MG63 (cell line): ENCODE measurements around the gene CDC42EP1. TPM values are rescaled to one million over a fixed set of nuclear protein-coding genes. Genes with fewer than 3 reads are reported as not detected.
"Not testable (repeated sequence)": the region's sequence is repeated elsewhere in the genome, so short reads cannot be mapped to it uniquely, and the experiment has no call there.

Experiments used
- DNase-seq: peaks from one replicate; pipeline ENCODE4 v3.0.0-alpha.2; 2020
- H3K27me3 ChIP-seq: fragments of 250-450 bp; sonication (Bioruptor Pico); 2 replicates; pipeline ENCODE4 v1.5.1; 2020; ENCODE audit warnings: mild to moderate bottlenecking, moderate library complexity
- H3K36me3 ChIP-seq: fragments of 250-450 bp; sonication (Bioruptor Pico); 2 replicates; pipeline ENCODE4 v1.5.1; 2020; ENCODE audit warnings: mild to moderate bottlenecking, moderate library complexity
- H3K4me3 ChIP-seq: fragments of 250-450 bp; sonication (Bioruptor Pico); 2 replicates; pipeline ENCODE4 v1.5.1; 2020; ENCODE audit warnings: mild to moderate bottlenecking, moderate library complexity
- H3K9me3 ChIP-seq: fragments of 250-450 bp; sonication (Bioruptor Pico); 2 replicates; pipeline ENCODE4 v1.5.1; 2020; ENCODE audit warnings: mild to moderate bottlenecking, moderate library complexity
- total RNA-seq: library from RNA; depleted of rRNA; stranded (reverse); fragments of >200 nt; shearing (Covaris generic); gene quantifications from 2 replicates; pipeline ENCODE4 v1.2.3, GENCODE V29; 2014; ENCODE audit warnings: low replicate concordance

Gene CDC42EP1
- total RNA-seq, 1 experiment from 2014 or later: 38.5 TPM

DNA sequence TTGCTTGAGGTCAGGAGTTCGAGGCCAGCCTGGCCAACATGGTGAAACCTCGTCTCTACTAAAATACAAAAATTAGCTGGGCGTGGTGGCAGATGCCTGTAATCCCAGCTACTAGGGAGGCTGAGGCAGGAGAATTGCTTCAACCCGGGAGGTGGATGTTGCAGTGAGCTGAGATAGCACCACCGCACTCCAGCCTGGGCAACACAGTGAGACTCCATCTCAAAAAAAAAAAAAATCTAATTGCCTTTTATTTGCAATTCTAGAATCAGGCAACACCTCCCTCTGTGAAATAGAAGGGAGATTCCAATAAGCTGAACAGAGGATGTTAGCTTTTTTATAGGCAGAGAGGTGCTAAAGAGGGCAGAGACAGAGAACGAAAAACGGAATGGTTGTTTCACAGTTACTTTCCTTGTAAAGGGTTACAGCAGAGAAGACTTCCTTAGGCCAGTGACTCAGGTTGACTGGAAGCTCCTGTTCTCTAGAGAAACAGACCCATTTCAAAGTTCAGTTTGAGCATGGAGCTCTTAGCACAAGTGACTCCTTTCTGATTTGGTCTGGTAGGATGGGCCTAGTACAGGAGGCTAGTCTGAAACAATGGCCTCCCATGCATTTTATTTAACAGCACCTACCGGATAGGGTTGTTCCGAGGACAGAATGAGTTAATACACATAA is 33.1 kb upstream of the CDC42EP1 start:
- H3K36me3 ChIP-seq, DNase-seq: not testable (repeated sequence)

DNA sequence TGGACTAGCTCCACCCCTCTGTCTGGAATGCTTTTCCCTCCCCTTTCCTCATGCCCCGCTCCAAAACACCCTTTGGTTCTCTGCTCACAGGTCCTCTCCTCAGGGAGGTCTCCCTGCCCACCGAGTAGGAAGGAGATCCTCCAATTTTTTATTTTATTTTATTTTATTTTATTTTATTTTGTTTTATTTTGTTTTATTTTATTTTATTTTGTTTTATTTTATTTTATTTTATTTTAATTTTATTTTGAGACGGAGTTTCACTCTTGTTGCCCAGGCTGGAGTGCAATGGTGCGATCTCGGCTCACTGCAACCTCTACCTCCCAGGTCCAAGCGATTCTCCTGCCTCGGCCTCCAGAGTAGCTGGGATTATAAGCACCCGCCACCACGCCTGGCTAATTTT is 32.3 kb upstream of the CDC42EP1 start:
- not testable (repeated sequence) for H3K9me3 ChIP-seq, H3K36me3 ChIP-seq, H3K27me3 ChIP-seq, H3K4me3 ChIP-seq, DNase-seq

More for the DNA sequence above, 33.1 kb upstream of the CDC42EP1 start:
- H3K27me3 ChIP-seq, H3K9me3 ChIP-seq, H3K4me3 ChIP-seq: not testable (repeated sequence)

DNA sequence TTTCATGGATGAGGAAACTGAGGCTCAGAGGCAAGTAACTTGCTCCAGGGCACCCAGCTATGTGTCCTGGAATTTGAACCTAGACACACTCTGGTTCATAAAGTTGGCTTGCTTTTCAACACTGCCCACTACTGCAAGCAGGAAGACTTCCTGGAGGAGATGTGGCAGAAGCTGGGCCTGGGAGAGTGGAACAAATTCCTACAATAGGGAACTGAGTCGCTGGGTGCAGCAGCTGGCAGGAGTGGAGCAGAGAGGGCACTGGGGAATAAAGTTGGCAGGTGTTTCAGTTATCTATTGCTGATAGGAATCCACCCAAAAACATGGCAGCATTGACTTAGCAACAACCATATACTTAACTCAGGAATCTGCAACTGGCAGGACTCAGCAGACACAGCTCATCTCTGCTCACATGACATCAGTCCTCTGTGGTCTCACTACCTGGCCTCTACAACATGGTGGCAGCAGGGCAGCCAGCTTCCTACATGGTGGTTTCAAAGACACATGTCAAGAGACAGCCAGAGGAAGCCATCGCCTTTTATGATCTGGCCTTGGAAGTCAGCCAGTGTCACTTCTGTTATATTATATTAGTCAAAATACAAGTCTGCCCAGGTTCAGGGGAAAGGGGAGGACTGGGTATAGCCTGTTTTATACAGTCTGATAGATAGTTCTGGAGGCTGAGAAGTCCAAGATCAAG is 30.5 kb upstream of the CDC42EP1 start:
- no peak for DNase-seq
- Histone ChIP-seq H3K36me3 (no peaks in the 10 kb centered on the region), H3K4me3 (no peak overlapping the region), H3K27me3 (no peaks in the 10 kb centered on the region), H3K9me3 (no peaks in the 10 kb centered on the region)

DNA sequence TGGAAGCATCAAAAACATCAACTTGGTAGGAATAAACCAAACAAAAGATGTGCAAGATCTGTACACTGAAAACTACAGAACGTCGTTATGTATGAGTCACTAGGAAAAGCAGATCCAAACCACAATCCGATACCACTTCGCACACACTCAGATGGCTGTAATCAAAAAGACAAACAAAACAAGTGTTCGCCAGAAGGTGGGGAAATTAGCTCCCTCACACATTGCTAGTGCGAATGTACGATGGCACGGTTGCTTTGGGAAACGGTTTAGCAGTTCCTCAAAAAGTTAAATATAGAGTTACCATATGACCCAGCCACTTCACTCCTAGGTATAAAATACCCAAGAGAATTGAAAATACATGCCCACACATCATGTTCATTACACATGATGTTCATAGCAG is 26.3 kb upstream of the CDC42EP1 start:
- no peak overlapping the region for H3K4me3 ChIP-seq
- no peaks in the 10 kb centered on the region for H3K36me3 ChIP-seq
- no peaks in the 10 kb centered on the region for H3K9me3 ChIP-seq
- DNase-seq: peak; percentile 39
- no peaks in the 10 kb centered on the region for H3K27me3 ChIP-seq

DNA sequence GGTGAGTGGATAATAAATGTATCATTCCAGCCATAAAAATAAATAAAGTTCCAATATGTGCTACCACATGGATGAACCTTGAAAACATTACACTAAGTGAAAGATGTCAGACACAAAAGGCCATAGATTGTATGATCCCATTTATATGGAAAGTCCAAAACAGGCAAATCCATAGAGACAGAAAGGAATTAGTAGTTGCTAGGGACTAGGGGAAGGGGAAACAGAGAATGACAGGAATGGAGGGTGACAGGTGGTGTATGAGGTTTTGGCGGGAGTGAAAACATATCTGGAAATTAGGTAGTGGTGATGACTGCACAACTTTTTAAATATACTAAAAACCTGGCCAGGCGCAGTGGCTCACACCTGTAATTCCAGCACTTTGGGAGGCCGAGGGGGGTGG is 25.8 kb upstream of the CDC42EP1 start:
- H3K4me3 ChIP-seq: no peak overlapping the region
- H3K9me3 ChIP-seq: no peaks in the 10 kb centered on the region
- no peaks in the 10 kb centered on the region for H3K36me3 ChIP-seq
- no peaks in the 10 kb centered on the region for H3K27me3 ChIP-seq
- DNase-seq: no peak

DNA sequence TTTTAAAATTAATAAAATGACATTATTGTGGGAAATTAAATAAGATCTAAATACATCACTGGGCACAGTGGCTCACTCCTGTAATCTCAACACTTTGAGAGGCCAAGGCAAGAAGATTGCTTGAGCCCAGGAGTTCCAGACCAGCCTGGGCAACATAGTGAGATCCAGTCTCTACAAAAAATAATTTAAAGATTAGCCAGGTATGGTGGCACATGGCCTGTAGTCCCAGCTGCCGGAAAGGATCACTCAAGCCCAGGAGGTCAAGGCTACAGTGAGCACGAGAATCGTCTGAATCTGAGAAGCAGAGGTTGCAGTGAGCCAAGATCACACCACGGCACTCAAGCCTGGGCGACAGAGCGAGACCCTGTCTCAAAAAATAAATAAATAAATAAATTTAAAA is 25.1 kb upstream of the CDC42EP1 start:
- no peak for DNase-seq
- Histone ChIP-seq H3K27me3 (no peaks in the 10 kb centered on the region), H3K36me3 (no peaks in the 10 kb centered on the region), H3K9me3 (no peaks in the 10 kb centered on the region), H3K4me3 (no peak overlapping the region)

DNA sequence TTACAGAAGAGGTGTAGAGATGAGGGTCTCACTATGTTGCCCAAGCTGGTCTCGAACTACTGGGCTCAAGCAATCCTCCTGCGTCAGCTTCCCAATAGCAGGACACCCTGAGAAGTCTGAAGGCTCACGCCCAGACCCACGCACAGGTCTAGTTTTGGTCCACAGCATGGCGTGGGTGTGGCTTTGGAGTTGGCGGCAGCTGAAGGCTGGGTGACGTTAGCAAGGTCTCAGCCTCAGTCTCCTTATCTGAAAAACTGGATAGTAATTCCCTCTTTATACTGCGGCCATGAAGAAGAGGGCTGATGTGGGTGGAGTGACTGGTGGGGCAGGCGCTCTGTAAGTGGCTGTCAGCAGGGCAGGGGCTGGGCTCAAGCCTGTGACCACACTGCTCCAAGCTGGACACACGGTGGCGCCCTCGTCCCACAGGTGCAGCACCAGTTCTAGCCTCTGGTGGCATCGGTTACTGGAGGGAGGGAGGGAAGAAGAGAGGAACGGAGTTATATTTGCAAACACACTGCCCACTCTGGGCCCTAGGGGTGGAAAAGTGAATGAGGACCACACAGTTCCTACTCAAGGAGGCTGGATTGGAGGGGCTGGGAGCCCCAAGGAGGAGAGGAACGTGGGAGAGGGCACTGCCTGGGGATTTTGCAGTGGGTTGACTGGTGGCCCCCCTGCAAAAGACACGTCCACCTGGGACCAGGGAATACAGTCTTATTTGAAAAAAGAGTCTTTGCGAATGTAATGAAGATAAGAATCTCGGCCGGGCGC is 21.5 kb upstream of the CDC42EP1 start:
- DNase-seq: peak; percentile 88

GRCh38 chr22:37539790-37540189 is 20.5 kb upstream of the CDC42EP1 start:
- not testable (repeated sequence) for H3K27me3 ChIP-seq, DNase-seq

More for the DNA sequence above, 21.5 kb upstream of the CDC42EP1 start:
- Histone ChIP-seq H3K36me3 (no peaks in the 10 kb centered on the region), H3K9me3 (no peaks in the 10 kb centered on the region), H3K4me3 (no peak overlapping the region), H3K27me3 (no peaks in the 10 kb centered on the region)

GRCh38 chr22:37542416-37542815 is 17.9 kb upstream of the CDC42EP1 start:
- H3K27me3 ChIP-seq, H3K4me3 ChIP-seq, DNase-seq, H3K36me3 ChIP-seq, H3K9me3 ChIP-seq: not testable (repeated sequence)

More at GRCh38 chr22:37539790-37540189, 20.5 kb upstream of the CDC42EP1 start:
- not testable (repeated sequence) for H3K4me3 ChIP-seq, H3K9me3 ChIP-seq, H3K36me3 ChIP-seq

- no peaks in the 10 kb centered on the region for H3K27me3 ChIP-seq
- no peaks in the 10 kb centered on the region for H3K9me3 ChIP-seq
- H3K36me3 ChIP-seq: no peaks in the 10 kb centered on the region
- DNase-seq: no peak
- no peak overlapping the region for H3K4me3 ChIP-seq
These were observed 17.3 kb upstream of the CDC42EP1 start for GRCh38 chr22:37542959-37543358.

DNA sequence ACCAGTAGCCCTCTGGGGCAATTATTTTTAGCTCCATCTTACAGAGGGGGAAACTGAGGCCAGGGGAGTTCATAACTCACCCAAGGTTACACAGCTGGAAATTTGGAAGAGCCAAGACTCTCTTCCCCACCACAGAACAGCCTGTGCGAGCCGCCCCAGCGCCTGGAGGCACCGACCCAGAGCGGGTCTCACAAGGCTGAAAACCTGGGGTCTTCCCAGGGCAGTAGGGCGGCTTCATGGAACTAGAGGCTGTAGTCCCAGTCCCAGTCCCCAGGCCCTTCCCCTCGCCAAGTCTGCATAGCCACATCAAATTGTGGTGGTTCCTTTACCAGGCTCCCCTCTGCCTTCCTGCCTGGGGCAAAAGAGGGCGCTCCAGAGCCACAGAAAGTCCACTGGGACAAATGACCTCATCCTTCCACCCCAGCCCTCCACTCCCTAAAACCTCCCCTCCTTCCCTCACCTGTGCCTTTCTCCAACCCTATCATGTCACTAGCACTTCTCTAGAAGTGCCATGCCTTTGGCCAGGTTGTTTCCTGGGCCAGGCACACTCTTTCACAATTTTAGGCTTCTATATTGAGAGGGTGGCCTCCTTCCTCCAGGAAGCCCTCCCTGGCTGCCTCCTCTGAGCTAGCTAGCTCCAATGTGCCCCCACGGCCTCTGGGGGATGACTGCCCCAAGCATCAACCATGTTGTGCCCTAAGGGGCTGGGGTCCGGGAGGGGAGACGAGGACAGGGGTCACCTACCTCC is 15.2 kb upstream of the CDC42EP1 start:
- no peak overlapping the region for H3K4me3 ChIP-seq
- peak; percentile 75 for DNase-seq
- H3K9me3 ChIP-seq: no peaks in the 10 kb centered on the region
- no peaks in the 10 kb centered on the region for H3K27me3 ChIP-seq
- H3K36me3 ChIP-seq: no peaks in the 10 kb centered on the region

DNA sequence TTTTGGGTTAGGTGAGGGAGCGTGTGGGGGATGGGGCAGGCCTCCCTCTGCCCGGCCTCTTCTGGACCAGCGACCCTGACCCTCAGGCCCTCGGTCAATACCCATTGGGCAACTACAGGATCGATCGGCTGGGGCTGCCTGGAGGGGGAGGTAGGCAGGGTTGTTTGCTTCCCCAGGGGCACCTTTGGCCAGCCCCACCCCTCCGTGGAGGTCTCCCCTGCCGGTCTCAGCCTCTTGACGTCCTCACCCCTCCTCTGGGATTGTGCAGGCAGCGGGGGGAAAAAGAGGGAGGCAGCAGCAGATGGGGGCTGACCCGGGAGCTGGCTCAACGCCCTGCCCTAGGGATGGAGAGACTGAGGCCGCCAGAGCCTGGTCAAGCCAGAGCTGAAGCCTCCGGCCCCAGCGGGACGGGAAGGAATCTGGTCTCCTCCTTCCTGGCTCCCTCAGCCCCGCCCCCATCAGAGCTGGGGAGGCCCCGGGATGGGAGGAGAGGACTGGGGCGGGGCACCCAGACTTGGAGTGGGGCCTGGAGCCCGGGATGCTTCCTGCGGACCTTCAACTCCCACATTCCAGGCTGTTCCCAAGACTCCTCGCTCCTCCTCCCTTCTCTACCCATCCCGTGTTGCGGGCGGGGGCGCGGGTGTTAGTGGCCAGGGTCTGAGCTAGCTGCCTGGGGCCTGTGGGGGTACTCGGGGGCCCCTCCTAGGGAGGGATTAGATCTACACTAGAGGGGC is 14.4 kb upstream of the CDC42EP1 start:
- H3K27me3 ChIP-seq: no peaks in the 10 kb centered on the region
- no peaks in the 10 kb centered on the region for H3K36me3 ChIP-seq
- DNase-seq: peak; percentile 98
- H3K4me3 ChIP-seq: peak overlapping the region; percentile 9; the same call in 1 of the 2 replicates
- no peaks in the 10 kb centered on the region for H3K9me3 ChIP-seq

GRCh38 chr22:37546437-37547250 is 13.6 kb upstream of the CDC42EP1 start:
- DNase-seq: peak; percentile 97
- H3K4me3 ChIP-seq: no peak overlapping the region
- H3K27me3 ChIP-seq: no peaks in the 10 kb centered on the region
- H3K9me3 ChIP-seq: no peaks in the 10 kb centered on the region
- no peaks in the 10 kb centered on the region for H3K36me3 ChIP-seq

- H3K27me3 ChIP-seq: no peaks in the 10 kb centered on the region
- H3K4me3 ChIP-seq: no peak overlapping the region
- no peak for DNase-seq
- H3K36me3 ChIP-seq: no peaks in the 10 kb centered on the region
- no peaks in the 10 kb centered on the region for H3K9me3 ChIP-seq
These were observed 13.0 kb upstream of the CDC42EP1 start for GRCh38 chr22:37547251-37547741.

- no peaks in the 10 kb centered on the region for H3K9me3 ChIP-seq
- DNase-seq: peak; percentile 92
- H3K27me3 ChIP-seq: no peaks in the 10 kb centered on the region
- H3K36me3 ChIP-seq: no peaks in the 10 kb centered on the region
- H3K4me3 ChIP-seq: no peak overlapping the region
These were observed 10.6 kb upstream of the CDC42EP1 start for GRCh38 chr22:37549704-37550059.
